Stimulated activated effector memory CD8-positive, alpha-beta T cell treated with anti-CD3 and anti-CD28 coated beads, Interleukin-12 subunit alpha, Interleukin-12 subunit beta, amount 100 ng/mL, for 72 hours (primary cell): ENCODE results near the gene POLR2F.
"Not testable (repeated sequence)": the region's sequence is repeated elsewhere in the genome, so short reads cannot be mapped to it uniquely, and the experiment has no call there.

Source experiments
- ATAC-seq: fragments of 150-1000 bp; cut with Tn5 transposase; 2 replicates; pipeline ENCODE4 v1.10.0; 2021
- DNase-seq, 2 donors: peaks; one replicate each; pipeline ENCODE4 v3.0.0; 2021 to 2022; ENCODE audit warnings: low spot score in 2 of 2
- H3K27ac Mint-ChIP-seq: one replicate; pipeline ENCODE4 v1.8.0; 2022; ENCODE audit warnings: mild to moderate bottlenecking, mixed read lengths
- H3K36me3 Mint-ChIP-seq: one replicate; pipeline ENCODE4 v1.8.0; 2022; ENCODE audit warnings: mild to moderate bottlenecking, mixed read lengths
- H3K4me1 Mint-ChIP-seq: one replicate; pipeline ENCODE4 v1.8.0; 2022; ENCODE audit warnings: mixed read lengths
- H3K4me3 Mint-ChIP-seq: one replicate; pipeline ENCODE4 v1.8.0; 2022; ENCODE audit warnings: mild to moderate bottlenecking, mixed read lengths
- H3K9me3 Mint-ChIP-seq: one replicate; pipeline ENCODE4 v1.8.0; 2022; ENCODE audit warnings: mixed read lengths

Gene POLR2F

GRCh38 chr22:37932821-37933578, 20.5 kb upstream of the POLR2F start:
- H3K36me3 Mint-ChIP-seq: peaks cover 41% of the 10 kb centered on the region
- DNase-seq (no peak), ATAC-seq (no peak)
- H3K4me3 Mint-ChIP-seq: no peak overlapping the region
- peaks cover 17% of the 10 kb centered on the region for H3K4me1 Mint-ChIP-seq
- H3K27ac Mint-ChIP-seq: peak overlapping the region; percentile 64
- H3K9me3 Mint-ChIP-seq: no peaks in the 10 kb centered on the region

GRCh38 chr22:37933711-37934376, 19.7 kb upstream of the POLR2F start:
- ATAC-seq (peak; percentile 97), DNase-seq (peak; percentile 79 to 89)
- Mint-ChIP-seq H3K4me3 (no peak overlapping the region), H3K36me3 (peaks cover 44% of the 10 kb centered on the region), H3K4me1 (peaks cover 17% of the 10 kb centered on the region), H3K27ac (peak overlapping the region; percentile 37), H3K9me3 (no peaks in the 10 kb centered on the region)

GRCh38 chr22:37940698-37941376, 12.7 kb upstream of the POLR2F start:
- H3K4me3 Mint-ChIP-seq: no peak overlapping the region
- peaks cover 9% of the 10 kb centered on the region for H3K4me1 Mint-ChIP-seq
- no peaks in the 10 kb centered on the region for H3K9me3 Mint-ChIP-seq
- peaks cover 43% of the 10 kb centered on the region for H3K36me3 Mint-ChIP-seq
- ATAC-seq (no peak), DNase-seq (no peak)
- peak overlapping the region; percentile 80 for H3K27ac Mint-ChIP-seq

GRCh38 chr22:37942133-37942532, 11.4 kb upstream of the POLR2F start:
- ATAC-seq: no peak
- H3K4me3 Mint-ChIP-seq: no peak overlapping the region
- H3K4me1 Mint-ChIP-seq: peaks cover 9% of the 10 kb centered on the region
- no peak overlapping the region for H3K27ac Mint-ChIP-seq
- H3K36me3 Mint-ChIP-seq: peaks cover 33% of the 10 kb centered on the region
- H3K9me3 Mint-ChIP-seq: no peaks in the 10 kb centered on the region
- no peak for DNase-seq

- Mint-ChIP-seq H3K36me3 (peaks cover 22% of the 10 kb centered on the region), H3K4me1 (peaks cover 9% of the 10 kb centered on the region), H3K4me3 (no peak overlapping the region), H3K9me3 (no peaks in the 10 kb centered on the region), H3K27ac (no peak overlapping the region)
- ATAC-seq: no peak
- DNase-seq: no peak
These were observed 10.2 kb upstream of the POLR2F start for GRCh38 chr22:37943136-37943824.

GRCh38 chr22:37943825-37944198, 9.7 kb upstream of the POLR2F start:
- H3K4me1 Mint-ChIP-seq: peaks cover 9% of the 10 kb centered on the region
- ATAC-seq (no peak), DNase-seq (no peak)
- H3K4me3 Mint-ChIP-seq: no peak overlapping the region
- peaks cover 17% of the 10 kb centered on the region for H3K36me3 Mint-ChIP-seq
- H3K9me3 Mint-ChIP-seq: no peaks in the 10 kb centered on the region
- no peak overlapping the region for H3K27ac Mint-ChIP-seq

- DNase-seq, H3K27ac Mint-ChIP-seq, H3K4me3 Mint-ChIP-seq, H3K9me3 Mint-ChIP-seq, H3K4me1 Mint-ChIP-seq, ATAC-seq: not testable (repeated sequence)
- H3K36me3 Mint-ChIP-seq: peaks cover 16% of the 10 kb centered on the region
These were observed 9.1 kb upstream of the POLR2F start for GRCh38 chr22:37944423-37944822.

GRCh38 chr22:37947142-37947795, 6.2 kb upstream of the POLR2F start:
- peak; percentile 31 for ATAC-seq
- H3K9me3 Mint-ChIP-seq, H3K4me3 Mint-ChIP-seq, H3K36me3 Mint-ChIP-seq, DNase-seq, H3K4me1 Mint-ChIP-seq, H3K27ac Mint-ChIP-seq: not testable (repeated sequence)

GRCh38 chr22:37951305-37951704, 2.2 kb upstream of the POLR2F start:
- ATAC-seq (no peak), DNase-seq (no peak)
- Mint-ChIP-seq H3K4me3 (no peak overlapping the region), H3K27ac (no peak overlapping the region), H3K4me1 (peaks cover 30% of the 10 kb centered on the region), H3K9me3 (no peaks in the 10 kb centered on the region), H3K36me3 (peaks cover 18% of the 10 kb centered on the region)

GRCh38 chr22:37952629-37953028, 870 bp upstream of the POLR2F start:
- DNase-seq, H3K9me3 Mint-ChIP-seq, ATAC-seq: not testable (repeated sequence)
- peaks cover 40% of the 10 kb centered on the region for H3K4me1 Mint-ChIP-seq
- H3K27ac Mint-ChIP-seq: peak overlapping the region; percentile 97
- H3K4me3 Mint-ChIP-seq: peak overlapping the region; percentile 93
- peaks cover 31% of the 10 kb centered on the region for H3K36me3 Mint-ChIP-seq

GRCh38 chr22:37953062-37953436, 450 bp upstream of the POLR2F start:
- Mint-ChIP-seq H3K4me1 (peaks cover 44% of the 10 kb centered on the region), H3K27ac (peak overlapping the region; percentile 97), H3K9me3 (no peaks in the 10 kb centered on the region), H3K36me3 (peaks cover 35% of the 10 kb centered on the region), H3K4me3 (peak overlapping the region; percentile 93)
- DNase-seq (no peak), ATAC-seq (peak; percentile 62)

GRCh38 chr22:37954686-37955085, 1.2 kb downstream of the POLR2F start:
- Mint-ChIP-seq H3K4me1 (peaks cover 51% of the 10 kb centered on the region), H3K9me3 (no peaks in the 10 kb centered on the region), H3K36me3 (peaks cover 52% of the 10 kb centered on the region), H3K27ac (peak overlapping the region; percentile 97), H3K4me3 (peak overlapping the region; percentile 93)
- ATAC-seq: no peak
- DNase-seq: no peak

GRCh38 chr22:37955825-37956397, 2.4 kb downstream of the POLR2F start:
- H3K27ac Mint-ChIP-seq, DNase-seq, H3K4me3 Mint-ChIP-seq, ATAC-seq, H3K9me3 Mint-ChIP-seq: not testable (repeated sequence)
- Mint-ChIP-seq H3K4me1 (peaks cover 51% of the 10 kb centered on the region), H3K36me3 (peaks cover 64% of the 10 kb centered on the region)

- DNase-seq (no peak), ATAC-seq (no peak)
- H3K27ac Mint-ChIP-seq: no peak overlapping the region
- peaks cover 77% of the 10 kb centered on the region for H3K36me3 Mint-ChIP-seq
- H3K9me3 Mint-ChIP-seq: no peaks in the 10 kb centered on the region
- H3K4me1 Mint-ChIP-seq: peaks cover 51% of the 10 kb centered on the region
- no peak overlapping the region for H3K4me3 Mint-ChIP-seq
These were observed 3.7 kb downstream of the POLR2F start for GRCh38 chr22:37957232-37957631.
